Gastroesophageal sphincter (tissue), 3 donors: Measurements from ENCODE around the gene TRAPPC2L.

Experiments
- CTCF ChIP-seq, 4 experiments: fragments of 200-600 bp in 2 of 4; fragments of 450-650 bp in 2 of 4; sonication (generic) in 1 of 4; IDR thresholded peaks; one replicate each; pipeline ENCODE4 v1.5.1; 2017 to 2019; ENCODE audit warnings: antibody characterized with exemption in 4 of 4, mild to moderate bottlenecking in 2 of 4, moderate library complexity in 2 of 4
- POLR2AphosphoS5 ChIP-seq: sonication (generic); formaldehyde crosslinking; IDR thresholded peaks from one replicate; pipeline ENCODE4 v1.6.1; 2017; ENCODE audit warnings: antibody characterized with exemption

- TF ChIP-seq CTCF (IDR thresholded peaks at IDR 0.05) (no peak), POLR2AphosphoS5 (no peak)
Observed at GRCh38 chr16:88871730-88872416, 14.9 kb downstream of the TRAPPC2L start.
